Measurements from ENCODE around the gene EXOC4.

DNA sequence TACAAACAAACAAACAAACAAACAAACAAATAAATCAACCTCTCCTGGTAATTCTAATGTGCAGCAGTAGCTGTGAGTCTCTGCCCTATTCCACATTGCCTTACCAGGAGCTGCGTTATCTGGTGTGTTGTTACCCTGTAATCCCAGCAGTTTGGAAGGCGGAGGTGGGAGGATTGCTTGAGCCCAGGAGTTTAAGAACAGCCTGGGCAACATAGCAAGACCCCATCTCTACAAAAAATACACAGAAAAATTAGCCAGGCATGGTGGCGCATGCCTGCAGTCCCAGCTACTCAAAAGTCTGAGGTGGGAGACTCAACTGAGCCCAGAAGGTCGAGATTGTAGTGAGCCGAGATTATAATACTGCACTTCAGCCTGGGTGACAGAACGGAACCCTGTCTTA, 192.7 kb downstream of the EXOC4 start:
- TF ChIP-seq YY1 (tag by site-specific recombination; IDR thresholded peaks at IDR 0.05) (no peak), ZNF426 (tag by site-specific recombination; IDR thresholded peaks at IDR 0.05) (no peak), KLF7 (tag by site-specific recombination; IDR thresholded peaks at IDR 0.05; ENCODE audit: borderline replicate concordance) (no peak), ZNF791 (tag by site-specific recombination; IDR thresholded peaks at IDR 0.05) (no peak), ZNF302 (tag by site-specific recombination; IDR thresholded peaks at IDR 0.05; ENCODE audit: low read depth) (no peak), ZNF169 (tag by site-specific recombination; IDR thresholded peaks at IDR 0.05) (no peak), ZBTB11 (tag by site-specific recombination; conservative IDR thresholded peaks at IDR 0.05; ENCODE audit: low read depth) (no peak)
- TF ChIP-seq, protein P1, sequence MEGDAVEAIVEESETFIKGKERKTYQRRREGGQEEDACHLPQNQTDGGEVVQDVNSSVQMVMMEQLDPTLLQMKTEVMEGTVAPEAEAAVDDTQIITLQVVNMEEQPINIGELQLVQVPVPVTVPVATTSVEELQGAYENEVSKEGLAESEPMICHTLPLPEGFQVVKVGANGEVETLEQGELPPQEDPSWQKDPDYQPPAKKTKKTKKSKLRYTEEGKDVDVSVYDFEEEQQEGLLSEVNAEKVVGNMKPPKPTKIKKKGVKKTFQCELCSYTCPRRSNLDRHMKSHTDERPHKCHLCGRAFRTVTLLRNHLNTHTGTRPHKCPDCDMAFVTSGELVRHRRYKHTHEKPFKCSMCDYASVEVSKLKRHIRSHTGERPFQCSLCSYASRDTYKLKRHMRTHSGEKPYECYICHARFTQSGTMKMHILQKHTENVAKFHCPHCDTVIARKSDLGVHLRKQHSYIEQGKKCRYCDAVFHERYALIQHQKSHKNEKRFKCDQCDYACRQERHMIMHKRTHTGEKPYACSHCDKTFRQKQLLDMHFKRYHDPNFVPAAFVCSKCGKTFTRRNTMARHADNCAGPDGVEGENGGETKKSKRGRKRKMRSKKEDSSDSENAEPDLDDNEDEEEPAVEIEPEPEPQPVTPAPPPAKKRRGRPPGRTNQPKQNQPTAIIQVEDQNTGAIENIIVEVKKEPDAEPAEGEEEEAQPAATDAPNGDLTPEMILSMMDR (tag by site-specific recombination; IDR thresholded peaks at IDR 0.05), result no peak
- TF ChIP-seq, protein P2, sequence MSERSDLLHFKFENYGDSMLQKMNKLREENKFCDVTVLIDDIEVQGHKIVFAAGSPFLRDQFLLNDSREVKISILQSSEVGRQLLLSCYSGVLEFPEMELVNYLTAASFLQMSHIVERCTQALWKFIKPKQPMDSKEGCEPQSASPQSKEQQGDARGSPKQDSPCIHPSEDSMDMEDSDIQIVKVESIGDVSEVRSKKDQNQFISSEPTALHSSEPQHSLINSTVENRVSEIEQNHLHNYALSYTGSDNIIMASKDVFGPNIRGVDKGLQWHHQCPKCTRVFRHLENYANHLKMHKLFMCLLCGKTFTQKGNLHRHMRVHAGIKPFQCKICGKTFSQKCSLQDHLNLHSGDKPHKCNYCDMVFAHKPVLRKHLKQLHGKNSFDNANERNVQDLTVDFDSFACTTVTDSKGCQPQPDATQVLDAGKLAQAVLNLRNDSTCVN (tag by site-specific recombination; optimal IDR thresholded peaks at IDR 0.05), result no peak
